Sigmoid colon (tissue), 7 donors: Measurements from ENCODE around the gene SF3B6. TPM values are rescaled to one million over a fixed set of nuclear protein-coding genes. Genes with fewer than 3 reads are reported as not detected.

ENCODE experiments used
- DNase-seq: peaks from one replicate; pipeline ENCODE4 v3.0.0-alpha.2; 2019
- H3K27ac ChIP-seq, 4 donors: fragments of 200-600 bp; sonication (generic); one replicate each; pipeline ENCODE4 v1.5.1; 2016 to 2019; ENCODE audit warnings: mild to moderate bottlenecking in 1 of 4
- H3K27me3 ChIP-seq, 3 donors: fragments of 200-600 bp; sonication (generic); one replicate each; pipeline ENCODE4 v1.5.1; 2019; ENCODE audit warnings: mild to moderate bottlenecking in 1 of 3
- H3K36me3 ChIP-seq, 4 donors: fragments of 200-600 bp; sonication (generic); one replicate each; pipeline ENCODE4 v1.5.1; 2016 to 2019
- H3K4me1 ChIP-seq, 4 donors: fragments of 200-600 bp; sonication (generic); one replicate each; pipeline ENCODE4 v1.5.1; 2017 to 2019
- H3K4me3 ChIP-seq, 4 donors: fragments of 200-600 bp; sonication (generic); one replicate each; pipeline ENCODE4 v1.5.1; 2017 to 2019; ENCODE audit warnings: mild to moderate bottlenecking in 2 of 4, moderate library complexity in 1 of 4
- H3K9me3 ChIP-seq, 4 donors: fragments of 200-600 bp in 3 of 4; sonication (generic) in 3 of 4; one replicate each; pipeline versions ENCODE4 v1.5.1 to v1.6.1; 2013 to 2019
- EP300 ChIP-seq, 4 donors: sonication (generic); formaldehyde crosslinking; IDR thresholded peaks; one replicate each; pipeline ENCODE4 v1.6.1; 2017; ENCODE audit warnings: antibody characterized with exemption in 4 of 4
- POLR2A ChIP-seq, 2 donors: fragments of 450-650 bp; IDR thresholded peaks; one replicate each; pipeline ENCODE4 v1.6.1; 2016; ENCODE audit warnings: antibody characterized with exemption in 2 of 2, mild to moderate bottlenecking in 2 of 2, moderate library complexity in 2 of 2
- POLR2AphosphoS5 ChIP-seq, 4 donors: sonication (generic); formaldehyde crosslinking; IDR thresholded peaks; one replicate each; pipeline ENCODE4 v1.6.1; 2017; ENCODE audit warnings: antibody characterized with exemption in 4 of 4
- WGBS, 2 donors: extraction: QIAGEN DNeasy Blood & Tissue Kit; methylation state at CpG; one replicate each; pipeline ENCODE4 v1.1.7; 2013; 5-methylcytosine and 5-hydroxymethylcytosine counted together
- intact Hi-C: fragments of 100-400 bp; cut with DNase I; formaldehyde crosslinking; loops from one replicate; pipeline ENCODE4 v1.15.1; 2023
- polyA plus RNA-seq, 3 donors: library from polyadenylated mRNA; stranded (reverse); fragments of 200-250 nt; gene quantifications; one replicate each; pipeline ENCODE4 v1.2.3, GENCODE V29; 2013
- total RNA-seq, 4 donors: library from RNA; depleted of rRNA; stranded (reverse); fragments of >200 nt; gene quantifications; one replicate each; pipeline ENCODE4 v1.1.0, GENCODE V29; 2016
- TF ChIP-seq, protein P1 (sequence below), 4 experiments: fragments of 450-650 bp in 3 of 4; fragments of 200-600 bp in 1 of 4; IDR thresholded peaks; one replicate each; pipeline ENCODE4 v1.5.1; 2016 to 2019; ENCODE audit warnings: antibody characterized with exemption in 4 of 4, mild to moderate bottlenecking in 3 of 4, moderate library complexity in 2 of 4
- donor health status: healthy with polysubstance abuse.
- donor health status: Bipolar disorder and iron deficiency.
- donor health status: healthy.

The SF3B6 gene
- total RNA-seq (100 to 1,000 TPM in 3 of 4 donors, 10 to 100 TPM in 1; 95.6 to 140 (median 135) TPM), polyA plus RNA-seq (100 to 1,000 TPM; 163 to 255 (median 183) TPM)

GRCh38 chr2:24075915-24076848 lies at the start of gene SF3B6:
Gene SF3B6 (minus strand): TSS chr2:24076326. CDS start chr2:24076229, 97 bp downstream.
- Histone ChIP-seq H3K4me1 (peaks cover 0 to 22% (median 20%) of the 10 kb centered on the region in 4 donors), H3K36me3 (peaks cover 0 to 48% (median 6%) of the 10 kb centered on the region in 4 donors), H3K27ac (peak within 1 kb of the TSS; percentile 91 to 96 (median 92)), H3K9me3 (no peaks in the 10 kb centered on the region), H3K27me3 (no peaks in the 10 kb centered on the region), H3K4me3 (peak within 1 kb of the TSS; percentile 52 to 88 (median 66))
- intact Hi-C loops: loop anchor here (2.0 to 5.0 kb wide), 5 partner anchors 29 to 416 kb away; partner anchors contain the start of genes ATAD2B, FAM228B, NCOA1 and PFN4
- DNase-seq: peak; percentile 99
- TF ChIP-seq EP300 (IDR thresholded peaks at IDR 0.05): peak in 1 of 4 donors; percentile 70
- TF ChIP-seq, protein P1, sequence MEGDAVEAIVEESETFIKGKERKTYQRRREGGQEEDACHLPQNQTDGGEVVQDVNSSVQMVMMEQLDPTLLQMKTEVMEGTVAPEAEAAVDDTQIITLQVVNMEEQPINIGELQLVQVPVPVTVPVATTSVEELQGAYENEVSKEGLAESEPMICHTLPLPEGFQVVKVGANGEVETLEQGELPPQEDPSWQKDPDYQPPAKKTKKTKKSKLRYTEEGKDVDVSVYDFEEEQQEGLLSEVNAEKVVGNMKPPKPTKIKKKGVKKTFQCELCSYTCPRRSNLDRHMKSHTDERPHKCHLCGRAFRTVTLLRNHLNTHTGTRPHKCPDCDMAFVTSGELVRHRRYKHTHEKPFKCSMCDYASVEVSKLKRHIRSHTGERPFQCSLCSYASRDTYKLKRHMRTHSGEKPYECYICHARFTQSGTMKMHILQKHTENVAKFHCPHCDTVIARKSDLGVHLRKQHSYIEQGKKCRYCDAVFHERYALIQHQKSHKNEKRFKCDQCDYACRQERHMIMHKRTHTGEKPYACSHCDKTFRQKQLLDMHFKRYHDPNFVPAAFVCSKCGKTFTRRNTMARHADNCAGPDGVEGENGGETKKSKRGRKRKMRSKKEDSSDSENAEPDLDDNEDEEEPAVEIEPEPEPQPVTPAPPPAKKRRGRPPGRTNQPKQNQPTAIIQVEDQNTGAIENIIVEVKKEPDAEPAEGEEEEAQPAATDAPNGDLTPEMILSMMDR (IDR thresholded peaks at IDR 0.05): no peak
- peak; percentile 44 to 56 for TF ChIP-seq POLR2A (IDR thresholded peaks at IDR 0.05)
- peak; percentile 70 to 90 (median 88) for TF ChIP-seq POLR2AphosphoS5 (IDR thresholded peaks at IDR 0.05)
- 0 to 1% methylated on average over 64 of the region's 64 CpGs for WGBS, 2 donors

GRCh38 chr2:24123922-24124580 lies 47.9 kb upstream of the SF3B6 start:
- WGBS, 2 donors: 10 to 16% methylated on average over 9 of the region's 9 CpGs
- intact Hi-C loops: loop anchor here (2.0 to 10.0 kb wide), 4 partner anchors 39 to 671 kb away; partner anchors contain the start of genes CENPO, PTRHD1, SF3B6 and TP53I3
- Histone ChIP-seq H3K4me3 (peak overlapping the region; percentile 46 to 68 (median 66)), H3K9me3 (no peaks in the 10 kb centered on the region), H3K27me3 (no peaks in the 10 kb centered on the region), H3K4me1 (peaks cover 0 to 32% (median 15%) of the 10 kb centered on the region in 4 donors), H3K36me3 (no peaks in the 10 kb centered on the region), H3K27ac (peak overlapping the region; percentile 88 to 94 (median 92))
- no peak for DNase-seq
- TF ChIP-seq, protein P1 (IDR thresholded peaks at IDR 0.05): no peak
- TF ChIP-seq POLR2A (IDR thresholded peaks at IDR 0.05) (no peak), POLR2AphosphoS5 (IDR thresholded peaks at IDR 0.05) (no peak), EP300 (IDR thresholded peaks at IDR 0.05) (no peak)

DNA sequence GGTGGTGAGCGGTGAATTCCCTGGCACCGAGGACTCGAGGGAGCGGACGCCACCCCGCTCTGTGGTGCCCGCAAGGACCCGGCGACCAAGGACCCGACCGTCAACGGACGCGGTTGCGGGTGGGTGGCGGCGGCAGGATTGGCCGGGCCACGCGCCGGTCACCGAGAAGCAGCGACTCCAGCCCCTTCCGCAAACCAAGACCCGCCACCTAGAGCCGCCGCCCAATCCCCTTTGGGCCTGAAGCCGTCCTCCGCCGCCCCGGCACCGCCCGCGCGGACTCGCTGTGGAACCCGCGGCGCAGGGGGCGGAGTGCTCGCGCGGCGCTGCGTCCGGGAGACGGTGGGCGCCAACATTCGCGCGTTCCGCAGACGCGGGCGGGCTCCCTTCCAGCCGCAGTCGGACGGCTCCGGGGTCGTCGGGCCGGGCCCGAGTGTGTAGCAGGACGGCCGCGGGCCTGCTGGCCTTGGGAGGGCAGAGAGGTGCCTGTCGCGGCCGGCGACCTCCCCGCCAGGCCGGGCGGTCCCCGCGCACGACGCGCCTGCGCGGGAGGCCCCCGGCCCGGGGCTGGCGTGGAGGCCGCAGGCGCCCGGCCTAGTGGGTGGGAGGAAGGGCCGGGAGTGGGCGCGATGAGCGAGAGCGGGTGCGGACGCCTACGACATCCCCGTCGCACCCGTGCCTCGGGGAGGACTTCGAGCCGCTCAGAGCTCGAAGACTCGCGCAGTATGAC lies 47.2 kb upstream of the SF3B6 start, which contains the start of the genes FAM228B and PFN4:
Gene FAM228B, plus strand, starts transcription at position 275 of the 727 bp plus-strand sequence. CDS start 893 bp downstream, outside the sequence.
Gene PFN4, minus strand, starts transcription at position 140 of the 727 bp plus-strand sequence. CDS start 799 bp downstream, outside the sequence.
- DNase-seq: peak; percentile 95
- Histone ChIP-seq H3K36me3 (no peaks in the 10 kb centered on the region), H3K4me1 (peaks cover 0 to 32% (median 15%) of the 10 kb centered on the region in 4 donors), H3K9me3 (no peaks in the 10 kb centered on the region), H3K4me3 (peak within 1 kb of the TSS; percentile 46 to 68 (median 66)), H3K27ac (peak within 1 kb of the TSS; percentile 88 to 94 (median 92)), H3K27me3 (no peaks in the 10 kb centered on the region)
- intact Hi-C loops: loop anchor here (2.0 to 10.0 kb wide), 4 partner anchors 39 to 671 kb away; partner anchors contain the start of genes CENPO, PTRHD1, SF3B6 and TP53I3
- TF ChIP-seq POLR2AphosphoS5 (IDR thresholded peaks at IDR 0.05) (peak; percentile 23 to 89 (median 72)), EP300 (IDR thresholded peaks at IDR 0.05) (no peak), POLR2A (IDR thresholded peaks at IDR 0.05) (no peak)
- 0% methylated on average over 103 of the region's 103 CpGs for WGBS, 2 donors

GRCh38 chr2:24122366-24123194 lies 46.5 kb upstream of the SF3B6 start:
- H3K27me3 ChIP-seq: no peaks in the 10 kb centered on the region
- 9 to 10% methylated on average over 15 of the region's 15 CpGs for WGBS, 2 donors
- peak overlapping the region; percentile 88 to 94 (median 92) for H3K27ac ChIP-seq
- intact Hi-C loops: loop anchor here (2.0 to 10.0 kb wide), 4 partner anchors 38 to 672 kb away; partner anchors contain the start of genes CENPO, PTRHD1, SF3B6 and TP53I3
- peaks cover 0 to 32% (median 15%) of the 10 kb centered on the region in 4 donors for H3K4me1 ChIP-seq
- no peaks in the 10 kb centered on the region for H3K9me3 ChIP-seq
- H3K4me3 ChIP-seq: peak overlapping the region; percentile 46 to 68 (median 66)
- DNase-seq: no peak
- TF ChIP-seq EP300 (IDR thresholded peaks at IDR 0.05): no peak
- TF ChIP-seq, protein P1 (IDR thresholded peaks at IDR 0.05): no peak
- TF ChIP-seq POLR2A (IDR thresholded peaks at IDR 0.05): no peak
- no peak for TF ChIP-seq POLR2AphosphoS5 (IDR thresholded peaks at IDR 0.05)
- no peaks in the 10 kb centered on the region for H3K36me3 ChIP-seq
